ENCODE data around the gene C3orf52. TPM values are rescaled to one million over a fixed set of nuclear protein-coding genes. Genes with fewer than 3 reads are reported as not detected.
A peak's percentile ranks its signal among the peaks of the same experiment; 100 is the strongest.
"Not testable (repeated sequence)": the region's sequence is repeated elsewhere in the genome, so short reads cannot be mapped to it uniquely, and the experiment has no call there.

C3orf52 gene
- total RNA-seq: 10 to 100 TPM in 1 of 2 donors, 1 to 10 TPM in 1; 8.8 to 19.6 TPM

GRCh38 chr3:112086076-112086854 is at the start of gene C3orf52:
Gene C3orf52, plus strand, starts transcription at chr3:112086389. Its CDS starts 19 bp downstream, at chr3:112086408.
- ATAC-seq (ENCODE audit: insufficient number of reproducible peaks, low FRiP score, low read depth) (peak; percentile 75), DNase-seq (ENCODE audit: low spot score) (no peak)
- peak within 1 kb of the TSS; percentile 85 for H3K4me3 ChIP-seq
- no peaks in the 10 kb centered on the region for H3K27me3 ChIP-seq (replicated peaks; ENCODE audit: insufficient read depth)
- H3K9me3 ChIP-seq: no peaks in the 10 kb centered on the region
- H3K27ac ChIP-seq: peak within 1 kb of the TSS; percentile 53 to 59
- TF ChIP-seq, protein P1, sequence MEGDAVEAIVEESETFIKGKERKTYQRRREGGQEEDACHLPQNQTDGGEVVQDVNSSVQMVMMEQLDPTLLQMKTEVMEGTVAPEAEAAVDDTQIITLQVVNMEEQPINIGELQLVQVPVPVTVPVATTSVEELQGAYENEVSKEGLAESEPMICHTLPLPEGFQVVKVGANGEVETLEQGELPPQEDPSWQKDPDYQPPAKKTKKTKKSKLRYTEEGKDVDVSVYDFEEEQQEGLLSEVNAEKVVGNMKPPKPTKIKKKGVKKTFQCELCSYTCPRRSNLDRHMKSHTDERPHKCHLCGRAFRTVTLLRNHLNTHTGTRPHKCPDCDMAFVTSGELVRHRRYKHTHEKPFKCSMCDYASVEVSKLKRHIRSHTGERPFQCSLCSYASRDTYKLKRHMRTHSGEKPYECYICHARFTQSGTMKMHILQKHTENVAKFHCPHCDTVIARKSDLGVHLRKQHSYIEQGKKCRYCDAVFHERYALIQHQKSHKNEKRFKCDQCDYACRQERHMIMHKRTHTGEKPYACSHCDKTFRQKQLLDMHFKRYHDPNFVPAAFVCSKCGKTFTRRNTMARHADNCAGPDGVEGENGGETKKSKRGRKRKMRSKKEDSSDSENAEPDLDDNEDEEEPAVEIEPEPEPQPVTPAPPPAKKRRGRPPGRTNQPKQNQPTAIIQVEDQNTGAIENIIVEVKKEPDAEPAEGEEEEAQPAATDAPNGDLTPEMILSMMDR (IDR thresholded peaks at IDR 0.05): no peak
- peaks cover 6 to 12% of the 10 kb centered on the region in 2 donors for H3K4me1 ChIP-seq (ENCODE audit: control insufficient read depth in 1 of 2, low read depth in 2 of 2)
- no peaks in the 10 kb centered on the region for H3K36me3 ChIP-seq

DNA sequence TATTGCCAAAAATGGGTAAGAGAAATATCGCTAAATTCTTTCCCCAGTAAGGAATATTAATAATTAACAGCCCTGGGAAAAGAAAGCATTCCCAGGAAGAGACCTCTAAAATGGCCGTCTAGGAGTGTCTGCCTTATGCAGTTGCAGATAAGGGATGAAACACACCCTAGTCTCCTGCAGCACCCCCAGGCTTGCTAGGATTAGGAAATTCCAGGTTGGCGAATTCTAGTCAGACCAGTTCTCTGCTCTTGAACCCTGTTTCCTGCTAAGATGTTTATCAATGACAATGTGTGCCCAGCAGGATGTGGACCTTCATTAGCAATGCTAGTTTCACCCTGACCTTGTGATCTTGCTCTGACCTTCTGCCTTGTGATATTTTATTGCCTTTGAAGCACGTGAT is 49.0 kb upstream of the C3orf52 start:
- H3K4me1 ChIP-seq (ENCODE audit: control insufficient read depth in 1 of 2, low read depth in 2 of 2); H3K4me3 ChIP-seq; ATAC-seq (ENCODE audit: insufficient number of reproducible peaks, low FRiP score, low read depth); DNase-seq (ENCODE audit: low spot score); H3K27me3 ChIP-seq (replicated peaks; ENCODE audit: insufficient read depth); H3K36me3 ChIP-seq; H3K27ac ChIP-seq; H3K9me3 ChIP-seq: not testable (repeated sequence)

- TF ChIP-seq, protein P1 (IDR thresholded peaks at IDR 0.05): no peak
- Histone ChIP-seq H3K4me1 (ENCODE audit: control insufficient read depth in 1 of 2, low read depth in 2 of 2) (peaks cover 0 to 1% of the 10 kb centered on the region in 2 donors), H3K9me3 (no peaks in the 10 kb centered on the region), H3K36me3 (no peaks in the 10 kb centered on the region), H3K4me3 (no peak overlapping the region), H3K27me3 (replicated peaks; ENCODE audit: insufficient read depth) (no peaks in the 10 kb centered on the region), H3K27ac (no peak overlapping the region)
- ATAC-seq (ENCODE audit: insufficient number of reproducible peaks, low FRiP score, low read depth): no peak
- no peak for DNase-seq (ENCODE audit: low spot score)
Measured at GRCh38 chr3:112038863-112039262, 47.3 kb upstream of the C3orf52 start.

- Histone ChIP-seq H3K9me3 (no peaks in the 10 kb centered on the region), H3K27ac (no peak overlapping the region), H3K27me3 (replicated peaks; ENCODE audit: insufficient read depth) (no peaks in the 10 kb centered on the region), H3K36me3 (no peaks in the 10 kb centered on the region), H3K4me3 (no peak overlapping the region), H3K4me1 (ENCODE audit: control insufficient read depth in 1 of 2, low read depth in 2 of 2) (peaks cover 0 to 3% of the 10 kb centered on the region in 2 donors)
- TF ChIP-seq, protein P1 (IDR thresholded peaks at IDR 0.05): no peak
- ATAC-seq (ENCODE audit: insufficient number of reproducible peaks, low FRiP score, low read depth) (no peak), DNase-seq (ENCODE audit: low spot score) (no peak)
Measured at GRCh38 chr3:112041321-112041720, 44.9 kb upstream of the C3orf52 start.

- Histone ChIP-seq H3K4me3 (no peak overlapping the region), H3K36me3 (no peaks in the 10 kb centered on the region), H3K27ac (no peak overlapping the region), H3K27me3 (replicated peaks; ENCODE audit: insufficient read depth) (no peaks in the 10 kb centered on the region), H3K9me3 (no peaks in the 10 kb centered on the region), H3K4me1 (ENCODE audit: control insufficient read depth in 1 of 2, low read depth in 2 of 2) (peaks cover 0 to 3% of the 10 kb centered on the region in 2 donors)
- DNase-seq (ENCODE audit: low spot score) (no peak), ATAC-seq (ENCODE audit: insufficient number of reproducible peaks, low FRiP score, low read depth) (no peak)
- TF ChIP-seq, protein P1 (IDR thresholded peaks at IDR 0.05): no peak
Measured at GRCh38 chr3:112042842-112043280, 43.3 kb upstream of the C3orf52 start.
